Activated CD4-positive, alpha-beta memory T cell treated with anti-CD3 and anti-CD28 coated beads, Interleukin-2, amount 10 ng/mL, durations not matched to agents 7 days and 5 days (primary cell): ENCODE measurements around the gene CHCHD6. TPM values are rescaled to one million over a fixed set of nuclear protein-coding genes. Genes with fewer than 3 reads are reported as not detected.
A peak's percentile ranks its signal among the peaks of the same experiment; 100 is the strongest.

Experiments used
- CTCF ChIA-PET: fragments of 350-600 bp; sonication (Branson Sonifier 250); formaldehyde crosslinking; loops from one replicate; lab custom pipeline; 2021; ENCODE audit warnings: antibody characterized with exemption, inconsistent platforms; lab: Charles Lee
- POLR2A ChIA-PET: fragments of 350-600 bp; sonication (Branson Sonifier 250); formaldehyde crosslinking; loops from one replicate; lab custom pipeline; 2021; ENCODE audit warnings: antibody characterized with exemption; lab: Charles Lee
- DNase-seq: peaks from one replicate; pipeline ENCODE4 v3.0.0-alpha.2; 2020
- H3K27ac Mint-ChIP-seq: one replicate; pipeline ENCODE4 v1.8.0; 2021; ENCODE audit warnings: mild to moderate bottlenecking, mixed read lengths
- H3K27me3 Mint-ChIP-seq: one replicate; pipeline ENCODE4 v1.8.0; 2021; ENCODE audit warnings: mixed read lengths
- H3K36me3 Mint-ChIP-seq: one replicate; pipeline ENCODE4 v1.8.0; 2021; ENCODE audit warnings: low read depth, mixed read lengths
- H3K4me1 Mint-ChIP-seq: one replicate; pipeline ENCODE4 v1.8.0; 2021; ENCODE audit warnings: mixed read lengths
- H3K4me3 Mint-ChIP-seq: one replicate; pipeline ENCODE4 v1.8.0; 2021; ENCODE audit warnings: mild to moderate bottlenecking, mixed read lengths
- H3K9me3 Mint-ChIP-seq: one replicate; pipeline ENCODE4 v1.8.0; 2021; ENCODE audit warnings: mixed read lengths
- total RNA-seq, 2 experiments: library from RNA; stranded (reverse); gene quantifications; one replicate each; pipeline ENCODE4 v1.2.3, GENCODE V29; 2021

CHCHD6 gene, protein sequence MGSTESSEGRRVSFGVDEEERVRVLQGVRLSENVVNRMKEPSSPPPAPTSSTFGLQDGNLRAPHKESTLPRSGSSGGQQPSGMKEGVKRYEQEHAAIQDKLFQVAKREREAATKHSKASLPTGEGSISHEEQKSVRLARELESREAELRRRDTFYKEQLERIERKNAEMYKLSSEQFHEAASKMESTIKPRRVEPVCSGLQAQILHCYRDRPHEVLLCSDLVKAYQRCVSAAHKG
- total RNA-seq: 1 to 10 TPM; 4.0 to 4.1 TPM

DNA sequence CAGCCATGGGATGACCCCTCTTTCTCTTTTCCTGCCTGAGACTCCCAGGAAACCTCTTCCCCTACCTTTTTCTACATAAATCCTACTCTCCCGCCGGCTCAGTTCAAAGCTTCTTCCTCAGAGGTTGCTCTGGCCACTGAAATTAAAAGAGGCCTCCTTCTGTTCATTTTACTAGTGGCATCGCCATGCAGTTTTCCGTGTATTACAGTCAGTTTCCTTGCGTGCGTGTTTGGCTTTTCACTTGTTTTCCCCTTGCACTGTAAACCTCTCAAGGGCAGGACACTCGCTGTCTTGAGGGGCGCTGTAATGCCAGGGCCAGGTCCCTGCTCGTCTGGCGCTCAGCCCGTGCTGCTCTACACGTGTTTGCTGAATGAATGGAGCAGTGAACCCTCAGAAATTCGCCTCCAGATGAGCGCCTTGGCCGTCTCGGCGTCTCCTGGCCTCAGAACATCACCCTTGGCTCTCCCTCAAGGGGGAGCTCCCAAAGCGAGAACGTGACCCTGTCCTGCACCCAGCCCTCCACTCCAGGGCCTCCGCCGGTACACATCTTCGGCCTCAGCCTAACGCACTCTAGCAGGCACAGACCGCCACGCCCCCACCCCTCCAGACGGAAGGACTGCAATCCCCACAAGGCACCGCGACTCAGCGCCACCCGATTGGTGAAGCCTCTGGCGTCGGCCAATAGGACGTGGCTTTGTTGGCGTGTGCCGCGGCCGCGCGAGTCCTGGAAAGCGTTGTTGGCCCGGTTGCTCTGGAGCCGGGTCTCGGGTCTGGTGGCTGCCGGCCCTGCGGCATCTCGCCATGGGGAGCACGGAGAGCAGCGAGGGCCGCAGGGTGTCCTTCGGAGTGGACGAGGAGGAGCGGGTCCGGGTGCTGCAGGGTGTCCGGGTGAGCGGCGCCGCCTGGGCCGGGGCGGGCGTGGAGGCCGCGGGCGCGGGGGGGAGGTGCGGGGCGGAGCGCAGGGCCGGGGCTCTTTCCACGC is at the start of gene CHCHD6:
TSS of gene CHCHD6 (plus strand) at position 729 of the 982 bp plus-strand sequence. CDS start at position 802, 73 bp downstream.
- Mint-ChIP-seq H3K4me1 (peaks cover 17% of the 10 kb centered on the region), H3K9me3 (no peaks in the 10 kb centered on the region), H3K27ac (peak within 1 kb of the TSS; percentile 51), H3K27me3 (peaks cover 32% of the 10 kb centered on the region), H3K36me3 (no peaks in the 10 kb centered on the region), H3K4me3 (peak within 1 kb of the TSS; percentile 96)
- ChIA-PET POLR2A (interaction anchor here (0.6 kb wide), 1 partner anchor 616 kb away, joined by 3 read pairs; no protein-coding TSS in a partner anchor), CTCF (interaction anchor here (0.6 to 1.9 kb wide), 3 partner anchors 11 to 279 kb away, joined by 3 to 7 read pairs (median 3); partner anchors contain the start of gene PLXNA1)
- DNase-seq: peak; percentile 94

DNA sequence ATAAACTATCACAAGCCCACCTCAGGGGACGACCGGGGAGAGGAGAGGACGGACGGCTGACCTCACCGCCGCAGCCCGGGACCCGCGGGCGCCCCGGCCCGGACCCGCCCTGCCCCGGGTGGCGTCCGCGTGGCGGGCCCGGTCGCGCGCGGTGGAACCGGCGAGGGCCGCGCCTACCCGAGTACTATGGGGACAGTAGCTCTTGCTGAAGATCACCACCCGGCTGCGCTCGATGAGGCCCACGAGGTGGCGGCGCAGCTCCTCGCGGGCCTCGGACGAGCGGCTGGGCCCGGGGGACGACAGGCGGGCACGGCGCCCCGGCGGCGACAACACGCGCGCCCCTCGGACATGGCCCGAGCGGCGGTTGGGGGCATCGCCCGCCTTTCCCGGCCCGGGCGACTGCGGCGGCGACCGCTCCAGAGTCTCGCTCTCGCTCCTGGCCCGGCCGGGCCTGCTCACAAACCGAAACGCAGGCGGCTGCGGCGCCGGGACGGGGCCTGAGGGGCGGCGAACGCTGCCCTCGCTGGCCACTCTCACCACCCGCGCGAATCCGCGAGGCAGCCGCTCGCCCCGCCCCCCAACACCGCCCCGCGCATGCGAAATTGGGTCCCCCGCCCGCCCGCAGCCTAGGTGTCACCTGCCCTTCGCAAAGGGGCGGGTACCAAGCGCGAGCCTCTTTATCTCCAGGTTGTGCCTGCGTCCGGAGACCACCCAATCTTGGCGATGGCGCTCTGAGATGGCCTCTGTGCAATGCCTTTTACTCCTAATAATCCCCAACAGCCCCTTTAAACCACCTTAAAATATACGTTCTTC is 49.3 kb upstream of the CHCHD6 start, which contains the start of gene TXNRD3:
TSS of gene TXNRD3 (minus strand) at position 554 of the 813 bp plus-strand sequence.
- Mint-ChIP-seq H3K27me3 (peaks cover 49% of the 10 kb centered on the region), H3K36me3 (no peaks in the 10 kb centered on the region), H3K4me3 (peak within 1 kb of the TSS; percentile 70), H3K4me1 (peaks cover 5% of the 10 kb centered on the region), H3K9me3 (peaks cover 2% of the 10 kb centered on the region), H3K27ac (no peak within 1 kb of the TSS)
- DNase-seq: peak; percentile 54
- POLR2A ChIA-PET: no interaction called here
- CTCF ChIA-PET: interaction anchor here (1.0 kb wide), 1 partner anchor 29 kb away, joined by 3 read pairs; no protein-coding TSS in a partner anchor

DNA sequence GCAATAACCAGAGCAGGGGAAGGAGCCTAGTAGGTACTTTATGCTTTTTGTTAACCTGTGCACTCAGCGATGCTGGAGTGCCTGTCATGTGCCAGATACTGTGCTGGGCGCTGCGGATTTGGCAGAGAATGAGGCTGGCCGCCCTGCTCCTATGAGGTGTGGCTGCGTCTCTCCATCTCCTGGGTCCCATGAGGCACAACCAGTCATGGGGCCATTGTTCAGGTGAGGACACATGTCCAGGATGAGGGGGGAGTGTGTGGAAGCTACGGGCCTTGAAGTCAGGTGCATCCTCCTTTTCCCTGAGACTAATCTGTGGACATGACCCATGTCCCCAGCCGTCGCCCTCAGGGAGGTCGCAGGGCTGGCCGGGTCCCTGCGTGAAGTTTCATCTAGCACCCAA is 48.2 kb upstream of the CHCHD6 start:
- H3K27ac Mint-ChIP-seq: no peak overlapping the region
- H3K36me3 Mint-ChIP-seq: no peaks in the 10 kb centered on the region
- ChIA-PET POLR2A (no interaction called here), CTCF (no interaction called here)
- H3K9me3 Mint-ChIP-seq: peaks cover 2% of the 10 kb centered on the region
- DNase-seq: no peak
- H3K27me3 Mint-ChIP-seq: peaks cover 44% of the 10 kb centered on the region
- H3K4me3 Mint-ChIP-seq: no peak overlapping the region
- peaks cover 5% of the 10 kb centered on the region for H3K4me1 Mint-ChIP-seq

DNA sequence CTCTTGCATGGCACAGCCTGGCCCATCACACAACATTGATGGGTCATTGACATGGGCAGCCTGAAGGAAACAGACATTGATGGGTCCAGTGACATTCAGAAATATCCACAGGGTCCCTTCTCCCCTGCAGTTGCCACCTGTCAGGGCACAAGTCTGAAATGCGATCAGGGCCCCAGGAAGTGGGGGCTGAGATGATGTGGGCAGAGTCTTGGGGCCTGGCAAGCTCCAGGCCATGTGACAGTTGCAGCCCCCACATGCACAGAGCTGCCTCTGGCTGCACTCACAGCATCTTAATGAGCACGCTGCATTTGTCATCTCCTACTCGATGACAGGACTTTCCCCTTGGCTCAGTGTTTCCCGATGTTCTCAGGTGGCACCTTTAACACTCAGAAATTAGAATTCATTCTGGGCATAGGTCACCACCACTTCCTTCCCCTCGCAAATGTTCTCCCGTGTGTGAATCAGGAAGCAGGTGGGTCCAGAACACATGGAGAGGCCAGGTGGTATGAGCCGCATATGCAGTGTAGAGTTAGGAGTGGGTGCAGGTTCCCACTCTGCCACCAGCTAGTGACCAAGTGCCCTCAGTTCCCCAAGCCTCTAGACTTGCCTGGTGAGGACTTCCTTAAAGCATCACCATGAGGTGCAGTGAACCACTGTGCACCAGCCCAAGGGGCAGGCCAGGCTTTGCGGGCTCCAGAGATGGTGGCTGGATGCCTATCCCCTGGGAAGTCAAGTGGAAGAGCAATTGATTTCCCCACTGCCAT is 47.5 kb upstream of the CHCHD6 start:
- peaks cover 5% of the 10 kb centered on the region for H3K4me1 Mint-ChIP-seq
- peaks cover 2% of the 10 kb centered on the region for H3K9me3 Mint-ChIP-seq
- CTCF ChIA-PET: no interaction called here
- POLR2A ChIA-PET: no interaction called here
- H3K36me3 Mint-ChIP-seq: no peaks in the 10 kb centered on the region
- DNase-seq: no peak
- peaks cover 40% of the 10 kb centered on the region for H3K27me3 Mint-ChIP-seq
- H3K27ac Mint-ChIP-seq: no peak overlapping the region
- H3K4me3 Mint-ChIP-seq: no peak overlapping the region

DNA sequence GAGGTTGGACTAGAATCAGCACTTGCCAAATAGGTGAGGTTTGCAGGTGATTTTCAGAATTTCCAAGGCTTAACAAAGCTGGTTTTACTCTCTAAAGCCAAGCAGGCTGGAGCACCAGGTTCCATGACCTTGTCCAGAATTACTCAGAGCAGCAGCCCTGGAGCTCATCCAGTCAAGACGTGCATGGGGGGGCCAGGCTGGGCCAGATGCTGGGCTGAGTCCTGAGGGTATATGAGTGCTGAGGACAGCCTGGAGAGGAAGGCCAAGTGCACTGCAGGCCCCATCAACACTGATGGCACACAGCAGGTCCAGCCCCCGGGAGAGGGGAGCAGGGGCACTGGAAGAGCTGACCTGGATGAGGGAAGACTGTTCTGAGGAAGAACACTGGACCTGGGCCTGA is 46.1 kb upstream of the CHCHD6 start:
- Mint-ChIP-seq H3K9me3 (peaks cover 2% of the 10 kb centered on the region), H3K27ac (no peak overlapping the region), H3K4me1 (peaks cover 5% of the 10 kb centered on the region), H3K27me3 (peaks cover 29% of the 10 kb centered on the region), H3K4me3 (no peak overlapping the region), H3K36me3 (no peaks in the 10 kb centered on the region)
- ChIA-PET CTCF (no interaction called here), POLR2A (no interaction called here)
- no peak for DNase-seq

DNA sequence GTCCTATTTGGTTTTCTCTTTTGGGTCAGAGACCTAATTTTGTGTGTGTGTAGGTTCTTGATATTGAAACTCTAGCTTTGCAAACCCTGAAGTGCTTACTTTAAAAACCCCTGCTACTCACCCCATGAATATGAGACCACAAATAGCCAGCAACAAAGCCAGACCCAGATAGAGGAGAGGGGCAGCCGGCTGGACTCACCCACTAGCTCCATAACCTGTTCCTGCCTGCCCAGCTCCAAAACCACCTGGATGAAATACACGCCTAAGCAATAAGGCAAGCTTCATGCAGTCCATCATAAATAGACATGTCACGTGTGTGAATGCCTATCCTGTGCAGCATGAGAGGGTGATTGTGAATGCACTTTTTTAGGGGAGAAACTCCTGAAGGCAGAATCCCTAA is 45.5 kb upstream of the CHCHD6 start:
- H3K36me3 Mint-ChIP-seq: no peaks in the 10 kb centered on the region

DNA sequence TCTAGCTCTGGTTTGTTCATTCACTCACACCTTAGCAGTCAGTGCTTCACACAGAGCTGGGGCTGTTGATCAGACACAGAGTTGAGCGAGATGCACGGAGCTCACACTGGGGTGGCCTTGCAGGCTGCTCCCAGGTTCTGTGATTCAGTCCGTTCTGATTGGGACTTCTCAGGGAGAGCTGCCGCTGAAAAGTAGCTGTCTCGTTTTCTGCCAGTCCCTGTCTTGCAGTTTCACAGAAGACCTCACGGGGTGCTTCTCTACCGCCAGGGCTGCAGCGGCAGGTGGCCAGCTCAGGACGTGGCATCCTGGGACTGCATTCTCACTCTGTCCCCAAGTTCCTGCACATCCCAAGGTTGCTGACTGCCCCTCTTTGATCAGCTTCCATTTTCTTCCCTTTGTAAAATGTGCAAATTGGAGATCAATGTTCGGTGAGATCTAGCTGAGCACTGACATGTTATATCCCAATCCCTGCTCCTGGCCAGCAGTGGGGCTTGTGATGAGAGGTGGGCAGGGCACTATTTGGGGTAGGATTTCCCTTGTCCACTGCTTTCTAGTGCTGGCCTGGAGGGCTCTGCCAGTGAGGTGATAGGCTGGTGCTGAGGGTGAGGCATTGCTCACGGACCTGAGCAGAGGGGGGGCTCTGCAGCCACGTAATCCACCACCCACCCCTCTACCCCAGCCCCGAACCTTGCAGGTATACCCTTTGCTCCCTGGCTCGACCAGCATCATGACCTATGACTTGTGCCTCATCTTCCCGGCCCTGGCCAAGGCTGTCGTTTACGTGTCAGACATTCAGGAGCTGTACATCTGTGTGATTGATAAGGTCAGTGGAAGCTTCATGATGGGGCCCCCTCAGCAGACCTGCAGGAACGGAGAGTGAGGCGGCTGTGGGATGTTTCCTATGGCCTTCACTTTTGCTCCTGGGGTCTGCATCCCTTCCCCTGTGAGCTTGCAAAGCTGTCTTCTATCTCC is 43.8 kb upstream of the CHCHD6 start:
- no peak overlapping the region for H3K4me3 Mint-ChIP-seq
- DNase-seq: no peak
- no peak overlapping the region for H3K27ac Mint-ChIP-seq
- H3K36me3 Mint-ChIP-seq: no peaks in the 10 kb centered on the region
- POLR2A ChIA-PET: no interaction called here
- peaks cover under 1% of the 10 kb centered on the region for H3K4me1 Mint-ChIP-seq
- peaks cover 2% of the 10 kb centered on the region for H3K9me3 Mint-ChIP-seq
- H3K27me3 Mint-ChIP-seq: peaks cover 14% of the 10 kb centered on the region
- CTCF ChIA-PET: no interaction called here

More for the DNA sequence above, 45.5 kb upstream of the CHCHD6 start:
- Mint-ChIP-seq H3K9me3 (peaks cover 2% of the 10 kb centered on the region), H3K4me1 (peaks cover 5% of the 10 kb centered on the region), H3K27ac (no peak overlapping the region), H3K27me3 (peaks cover 22% of the 10 kb centered on the region), H3K4me3 (no peak overlapping the region)
- CTCF ChIA-PET: interaction anchor here (0.7 kb wide), 1 partner anchor 20 kb away, joined by 3 read pairs; no protein-coding TSS in a partner anchor
- POLR2A ChIA-PET: no interaction called here
- DNase-seq: no peak

DNA sequence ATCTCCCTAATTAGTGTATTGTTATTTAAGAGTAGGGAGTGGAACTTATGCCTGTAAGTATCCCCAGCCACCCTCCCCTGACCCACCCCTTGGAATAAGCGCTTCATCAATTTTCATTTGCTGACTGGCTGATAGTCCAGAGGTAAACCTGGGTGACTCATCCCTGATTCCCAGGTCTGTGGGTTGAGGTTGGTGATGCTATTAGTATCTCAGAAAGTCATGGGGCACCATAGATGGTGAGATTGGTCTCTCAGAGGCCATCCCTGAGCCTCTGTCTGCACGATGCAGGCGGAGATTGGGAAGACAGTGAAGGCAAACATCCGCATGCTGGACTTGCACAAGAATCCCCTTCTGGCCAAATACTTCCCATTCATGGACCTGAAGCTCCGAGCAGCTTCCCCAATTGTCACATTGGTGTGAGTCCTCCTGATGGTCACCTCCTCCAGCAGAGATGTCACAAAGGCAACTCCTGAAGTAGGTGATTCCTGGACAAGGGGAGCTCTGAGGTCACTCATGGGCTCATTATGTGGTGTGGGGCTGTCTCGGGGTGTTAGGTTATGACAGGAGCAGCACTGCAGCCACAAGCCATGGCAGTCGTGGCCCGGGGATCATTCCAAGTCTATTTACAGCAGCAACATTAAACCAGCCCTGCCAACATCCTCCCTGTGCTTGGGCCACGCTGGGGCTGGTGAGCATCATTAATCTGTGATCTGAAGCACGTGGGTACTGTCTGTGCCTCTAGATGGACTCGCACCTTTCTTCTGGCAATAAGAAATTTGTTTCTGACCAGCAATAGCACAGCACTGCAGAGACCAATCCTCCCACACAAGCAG is 42.3 kb upstream of the CHCHD6 start:
- DNase-seq: no peak
- peaks cover 2% of the 10 kb centered on the region for H3K4me1 Mint-ChIP-seq
- no peak overlapping the region for H3K4me3 Mint-ChIP-seq

DNA sequence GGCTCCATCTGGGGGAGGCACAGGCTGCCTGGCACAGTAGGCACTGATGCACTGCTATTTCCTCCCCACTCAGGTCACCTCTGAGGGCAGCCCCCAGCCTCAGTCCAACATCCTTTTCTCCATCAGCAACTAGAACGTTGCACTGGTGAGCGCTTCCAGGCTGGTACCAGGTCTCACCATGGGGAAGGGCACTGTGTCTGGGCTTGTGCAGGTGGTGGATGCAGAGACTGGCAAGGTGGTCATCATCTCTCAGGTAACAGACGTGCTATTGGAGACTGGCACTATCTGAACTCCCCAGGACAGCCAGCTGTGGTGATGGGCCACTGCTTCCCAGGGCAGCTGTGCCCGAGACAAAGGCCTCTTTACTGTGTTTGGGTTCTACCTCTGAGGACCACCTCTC is 40.8 kb upstream of the CHCHD6 start:
- Mint-ChIP-seq H3K27me3 (peaks cover under 1% of the 10 kb centered on the region), H3K4me3 (no peak overlapping the region), H3K4me1 (peaks cover 2% of the 10 kb centered on the region), H3K36me3 (no peaks in the 10 kb centered on the region), H3K27ac (no peak overlapping the region), H3K9me3 (peaks cover 2% of the 10 kb centered on the region)
- ChIA-PET CTCF (no interaction called here), POLR2A (no interaction called here)
- DNase-seq: no peak

More for the DNA sequence above, 42.3 kb upstream of the CHCHD6 start:
- peaks cover 2% of the 10 kb centered on the region for H3K9me3 Mint-ChIP-seq
- CTCF ChIA-PET: no interaction called here
- H3K27me3 Mint-ChIP-seq: peaks cover 4% of the 10 kb centered on the region
- POLR2A ChIA-PET: no interaction called here
- no peak overlapping the region for H3K27ac Mint-ChIP-seq
- no peaks in the 10 kb centered on the region for H3K36me3 Mint-ChIP-seq

DNA sequence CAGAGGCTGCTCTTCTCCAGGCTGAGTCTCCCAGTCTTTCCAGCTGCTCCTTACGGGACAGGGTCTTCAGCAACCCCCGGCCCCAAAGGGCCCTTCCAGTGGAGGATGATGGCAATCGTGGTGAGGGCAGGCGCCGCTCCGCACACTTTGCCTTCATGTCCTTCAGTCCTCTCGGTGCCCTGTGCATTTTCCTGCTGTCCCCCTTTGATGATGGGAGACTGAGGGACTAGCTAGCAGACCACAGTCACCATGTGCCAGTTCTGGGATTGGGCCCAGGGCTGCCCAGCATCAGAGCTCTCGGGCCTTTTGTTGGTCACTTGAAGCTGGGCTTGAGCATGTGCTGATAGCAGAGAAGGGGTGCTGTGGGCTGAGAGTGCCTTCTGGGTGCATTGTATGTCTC is 40.3 kb upstream of the CHCHD6 start:
- POLR2A ChIA-PET: no interaction called here
- no peaks in the 10 kb centered on the region for H3K27me3 Mint-ChIP-seq
- CTCF ChIA-PET: no interaction called here
- no peaks in the 10 kb centered on the region for H3K9me3 Mint-ChIP-seq
- H3K27ac Mint-ChIP-seq: no peak overlapping the region
- no peaks in the 10 kb centered on the region for H3K36me3 Mint-ChIP-seq
- no peak for DNase-seq
- peaks cover 2% of the 10 kb centered on the region for H3K4me1 Mint-ChIP-seq
- H3K4me3 Mint-ChIP-seq: no peak overlapping the region
